Activated CD4-positive, CD25-positive, alpha-beta regulatory T cell treated with anti-CD3 and anti-CD28 coated beads, Interleukin-2, amount 50 U/mL, for 16 hours (primary cell): ENCODE results near the gene SMIM20.

ENCODE experiments used
- DNase-seq: peaks from one replicate; pipeline ENCODE4 v3.0.0-alpha.2; 2020; ENCODE audit warnings: low read depth, low spot score

SMIM20 gene

DNA sequence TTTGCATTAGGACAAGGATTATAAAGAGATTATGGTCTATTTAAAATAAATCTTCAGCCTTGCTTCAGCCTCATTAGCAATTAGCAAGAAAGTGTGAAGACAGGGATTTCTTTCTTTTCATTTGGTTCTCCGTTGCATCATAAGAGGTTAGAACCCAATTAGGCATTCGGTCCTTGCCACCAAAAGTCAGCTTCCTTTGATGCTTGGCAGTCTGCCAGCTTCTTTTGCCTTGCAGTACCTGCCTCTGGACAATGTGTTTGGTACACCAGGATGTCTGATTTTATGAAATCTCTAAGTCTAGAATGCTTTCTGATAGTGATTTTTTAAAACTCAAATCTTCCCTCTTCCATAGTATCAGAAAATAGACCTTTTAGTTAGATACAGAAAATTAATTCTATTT, 12.4 kb downstream of the SMIM20 start:
- no peak for DNase-seq

DNA sequence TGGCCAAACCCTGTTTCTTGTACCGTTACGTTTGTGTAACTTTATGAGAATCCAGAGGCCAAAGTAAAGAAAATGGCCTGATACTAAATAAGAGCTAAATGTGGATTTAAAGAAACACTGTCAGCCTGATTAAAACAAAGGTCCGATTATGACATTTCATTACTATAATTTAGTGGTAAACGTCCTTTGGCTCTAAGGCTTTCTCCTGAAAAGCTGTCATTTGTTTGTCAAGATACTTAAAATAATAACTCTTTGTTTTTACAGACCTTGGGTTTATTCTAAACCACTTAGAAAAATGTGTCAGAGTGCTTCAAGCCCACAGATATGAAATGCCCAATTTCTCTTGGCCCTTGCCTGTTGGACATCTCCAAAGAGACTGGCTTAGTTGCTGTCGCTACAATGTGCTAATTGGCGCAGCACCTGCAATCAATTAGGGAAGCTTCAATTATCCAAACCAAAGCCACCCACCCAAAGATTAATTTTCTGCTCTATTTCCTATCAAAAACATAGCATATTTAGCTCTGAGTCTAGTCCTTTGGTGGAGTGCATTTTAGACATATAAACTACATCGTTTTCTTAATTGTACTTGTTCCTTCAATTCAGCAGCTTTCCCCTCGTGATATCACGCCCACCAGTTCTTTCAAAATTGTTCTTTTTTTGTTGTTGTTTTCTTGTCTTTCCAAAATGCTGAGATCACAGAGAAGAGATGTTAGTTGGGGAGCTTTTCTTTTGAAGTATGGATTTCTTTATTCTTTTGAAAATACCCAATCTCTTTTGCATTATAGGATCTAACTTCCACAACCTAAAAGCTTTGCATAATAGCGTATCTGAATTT, 13.6 kb downstream of the SMIM20 start:
- DNase-seq: no peak

DNA sequence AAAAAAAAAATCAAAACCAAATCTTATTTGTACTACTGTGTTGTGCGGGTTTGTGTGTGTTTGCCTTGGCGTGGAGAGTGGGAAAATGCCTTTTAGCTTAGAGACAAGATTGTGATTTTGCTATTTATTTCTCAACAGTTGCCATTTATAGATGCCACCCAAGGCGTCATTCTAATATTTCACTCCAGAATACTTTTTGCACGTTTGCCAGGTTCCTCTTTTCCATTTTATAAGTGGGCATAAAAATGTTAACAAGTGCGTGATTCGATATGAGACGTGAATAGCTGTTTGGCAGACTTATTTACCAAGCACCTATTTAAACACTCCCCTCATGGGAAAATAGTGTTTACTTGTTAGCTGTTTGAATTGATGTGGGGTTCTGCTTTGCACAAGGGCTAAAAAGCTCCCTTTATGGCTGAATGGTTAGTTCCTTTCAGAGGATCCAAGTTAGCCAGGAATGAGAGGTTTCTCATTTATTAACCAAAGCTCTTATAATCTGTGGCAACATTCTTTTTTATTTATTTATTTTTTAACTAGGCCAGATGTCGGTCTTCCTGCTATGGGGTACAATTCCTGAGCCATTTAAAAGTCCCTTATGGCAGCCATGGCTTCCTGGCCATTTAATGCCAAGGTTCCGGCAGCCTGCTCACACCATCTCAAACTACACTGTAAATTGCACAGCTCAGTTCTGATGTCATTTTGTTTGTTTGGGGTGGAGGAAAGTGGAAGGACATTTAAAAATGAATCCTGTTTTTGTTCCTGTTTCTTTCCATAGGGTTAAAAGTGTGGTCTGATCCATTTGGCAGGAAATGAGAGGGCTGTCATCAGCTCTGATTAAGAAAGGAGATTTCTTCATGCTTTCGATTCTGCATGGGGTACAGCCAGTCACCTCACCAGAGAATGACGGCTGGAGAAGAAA, 14.6 kb downstream of the SMIM20 start:
- DNase-seq: no peak

DNA sequence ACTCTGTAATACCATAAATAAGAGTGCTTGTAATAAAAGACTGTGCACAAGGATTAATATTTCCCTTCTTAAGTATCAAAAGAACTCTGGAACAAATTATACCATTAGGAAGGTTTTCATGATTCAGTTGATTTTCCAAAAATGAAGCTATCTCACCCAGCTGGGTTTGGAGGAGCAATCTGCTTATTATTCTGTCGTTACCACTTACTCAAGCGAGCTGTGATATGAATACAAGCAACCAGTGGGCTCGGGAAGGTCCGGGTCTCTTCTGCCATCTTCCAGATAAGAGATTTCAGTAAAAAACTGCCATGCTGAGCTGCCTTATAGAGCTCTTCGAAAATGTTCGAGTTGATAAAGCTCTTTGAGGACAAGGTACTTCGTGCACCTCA, 15.3 kb downstream of the SMIM20 start:
- no peak for DNase-seq

DNA sequence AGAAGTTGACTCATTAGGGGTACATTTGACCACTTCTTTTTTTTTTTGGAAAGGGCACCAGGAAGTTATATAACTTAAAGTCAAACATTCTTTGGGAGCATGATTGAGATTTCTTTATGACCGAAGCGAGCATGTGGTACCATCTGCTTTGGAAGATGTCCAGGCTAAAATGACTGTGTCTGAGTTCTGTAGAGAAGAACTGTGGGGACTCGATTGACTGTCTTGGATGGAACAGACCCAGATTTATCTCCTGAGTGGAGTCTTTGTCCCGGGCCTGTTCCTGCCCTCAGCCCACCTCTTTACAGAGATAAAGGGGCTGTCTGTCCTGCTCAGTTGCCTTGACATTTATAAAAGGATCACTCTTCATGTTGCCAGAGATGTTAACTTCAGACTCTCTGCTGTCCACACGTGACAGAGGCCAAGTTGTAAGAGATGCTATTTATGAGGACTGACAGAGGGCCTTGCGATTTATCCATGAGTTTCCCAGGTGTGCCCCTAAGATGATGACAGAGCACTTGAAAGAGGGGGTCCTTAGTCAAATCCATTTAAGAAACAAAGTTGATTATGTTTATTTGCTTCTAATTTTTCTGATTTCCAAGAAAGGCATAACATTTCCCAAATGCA, 16.8 kb downstream of the SMIM20 start:
- no peak for DNase-seq

DNA sequence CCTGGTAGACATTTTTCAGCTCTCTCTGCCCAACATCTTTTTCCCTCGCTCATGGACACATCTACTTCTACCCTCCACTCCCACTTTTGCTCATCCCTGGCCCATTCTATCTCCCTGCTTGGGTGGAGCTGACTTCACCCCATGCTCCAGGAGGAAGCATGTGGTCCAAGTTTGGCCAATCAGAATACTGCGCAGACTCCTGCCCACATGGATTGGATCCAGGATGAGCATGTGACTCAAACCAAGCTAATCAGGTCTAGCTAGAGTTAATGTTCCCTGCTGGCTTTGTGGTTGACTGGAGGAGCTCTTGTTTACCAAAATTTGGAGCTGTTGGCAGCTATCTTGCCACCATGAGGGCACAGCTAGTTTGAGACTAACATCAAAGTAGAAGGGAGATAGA, 22.7 kb downstream of the SMIM20 start:
- DNase-seq: no peak

DNA sequence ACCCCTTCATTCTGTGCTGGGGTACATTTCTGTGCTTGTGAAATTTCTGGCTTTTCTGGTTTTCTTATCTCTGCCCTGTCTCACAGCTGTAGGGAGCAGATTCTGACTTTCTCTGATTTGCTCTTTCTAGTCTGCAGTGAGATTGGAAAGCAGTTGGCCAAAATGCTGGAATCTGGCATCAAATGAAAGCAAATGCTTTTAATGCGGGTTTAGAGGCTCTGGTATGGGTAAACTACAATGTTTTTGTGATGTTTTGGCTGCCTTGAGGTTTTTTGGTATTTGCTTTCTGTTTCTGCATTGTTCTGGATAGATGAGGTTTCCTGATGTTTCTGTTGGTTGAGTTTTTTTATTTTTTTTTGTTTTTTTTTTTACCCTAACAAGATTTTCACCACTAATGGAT, 23.8 kb downstream of the SMIM20 start:
- no peak for DNase-seq

DNA sequence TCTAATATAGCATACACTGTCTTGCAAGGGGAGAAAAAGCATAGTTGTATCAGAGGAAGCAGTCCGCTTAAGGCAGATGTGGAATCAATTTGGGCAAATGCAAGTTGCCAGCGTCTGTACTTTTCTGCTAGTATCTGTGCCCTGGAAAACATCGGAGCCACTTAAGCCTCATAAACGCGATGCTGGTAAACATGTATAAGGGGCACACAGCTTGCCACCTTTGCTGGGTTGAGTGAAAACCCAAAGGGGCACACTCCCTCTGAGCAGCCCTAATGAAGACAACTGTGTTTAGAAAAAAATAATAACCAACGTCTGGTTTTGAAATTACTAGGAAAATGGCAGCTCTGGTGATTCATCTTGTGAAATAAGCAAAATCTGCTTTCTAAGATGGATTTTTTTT, 24.3 kb downstream of the SMIM20 start:
- DNase-seq: no peak

DNA sequence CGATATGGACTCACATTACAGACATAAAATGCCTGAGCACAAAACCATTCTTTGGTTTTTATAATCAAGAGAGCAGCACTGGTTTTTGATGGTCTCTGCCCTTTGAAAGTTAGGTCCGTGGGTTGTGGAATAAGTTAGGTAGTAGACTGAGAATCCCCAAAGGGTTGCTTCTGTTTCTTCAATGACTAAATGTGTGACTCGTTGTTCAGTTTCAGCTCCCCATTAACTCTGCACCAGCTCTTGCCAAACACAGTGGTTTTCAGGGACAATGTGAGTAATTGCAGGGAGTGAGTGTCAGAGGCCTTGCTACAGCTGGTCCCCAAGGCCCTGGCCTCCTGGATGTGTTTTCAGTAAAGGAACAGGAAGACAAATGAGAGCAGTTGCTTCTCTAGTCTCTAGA, 24.8 kb downstream of the SMIM20 start:
- DNase-seq: no peak

DNA sequence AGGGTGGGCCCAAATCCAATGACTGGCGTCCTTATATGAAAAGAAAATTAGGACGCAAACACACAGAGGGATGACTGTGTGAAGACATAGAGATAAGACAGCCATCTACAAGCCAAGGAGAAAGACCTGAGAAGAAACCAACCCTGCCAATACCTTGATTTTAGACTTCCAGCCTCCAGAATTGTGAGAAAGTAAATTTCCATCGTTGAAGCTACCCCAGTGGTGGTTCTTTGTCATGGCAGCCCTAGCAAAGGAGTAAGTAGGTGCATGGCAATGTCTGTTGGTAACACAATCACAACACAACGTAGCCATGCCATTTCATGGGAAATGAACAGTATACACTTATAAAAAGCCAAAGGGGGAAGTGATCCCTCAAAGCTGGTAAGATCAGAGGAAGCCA, 25.3 kb downstream of the SMIM20 start:
- DNase-seq: no peak

DNA sequence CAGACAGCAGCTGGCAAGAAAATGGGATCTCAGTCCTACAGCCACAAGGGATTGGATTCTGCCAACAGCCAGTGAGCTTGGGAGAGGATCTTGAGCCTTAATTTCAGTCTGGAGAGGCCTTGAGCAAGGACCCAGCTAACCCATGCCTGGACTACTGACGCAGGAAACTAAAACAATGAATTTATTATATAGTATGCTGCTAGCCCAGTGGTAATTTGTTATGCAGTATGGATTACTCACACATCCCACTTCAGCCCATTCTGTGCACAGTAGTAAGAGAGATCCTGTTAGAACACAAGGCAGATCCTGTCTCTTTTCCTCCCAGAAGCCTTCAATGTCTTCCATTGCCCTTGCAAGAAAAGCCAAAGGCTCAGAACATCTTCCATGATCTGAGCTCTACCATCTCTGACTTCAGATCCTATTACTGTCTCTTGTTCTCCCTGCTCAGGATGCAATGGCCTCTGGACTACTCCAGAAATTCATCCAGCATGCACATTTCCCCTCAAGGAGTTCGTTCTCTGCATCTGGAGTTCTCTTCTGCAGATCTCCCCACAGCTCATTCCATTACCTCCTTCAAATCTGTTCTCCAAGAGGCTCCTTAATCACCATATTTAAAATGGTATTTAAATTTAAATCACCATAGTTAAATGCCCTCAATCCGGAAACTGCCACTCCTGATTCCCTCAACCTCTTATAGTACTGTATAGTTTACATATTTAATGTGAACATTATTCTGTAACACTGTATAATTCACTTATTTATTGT, 27.6 kb downstream of the SMIM20 start:
- no peak for DNase-seq

DNA sequence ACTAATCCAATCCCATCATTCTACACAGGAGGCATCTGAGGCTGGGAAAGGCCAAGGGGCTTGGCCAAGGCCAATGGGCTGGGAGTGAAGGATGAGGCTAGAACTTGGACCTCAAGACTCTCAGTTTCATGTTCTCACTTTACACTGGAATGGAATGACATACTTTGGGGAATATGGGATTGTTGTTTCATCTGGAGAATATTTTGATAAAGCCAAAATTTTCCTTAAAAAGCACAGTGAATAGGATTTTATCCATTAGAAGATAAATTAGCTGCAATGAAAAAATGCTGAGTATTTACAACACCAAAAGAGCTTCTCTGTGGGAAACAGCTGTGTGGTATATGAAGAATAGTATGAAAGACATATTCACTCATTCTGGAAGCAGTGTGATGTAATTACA, 29.3 kb downstream of the SMIM20 start:
- DNase-seq: no peak

DNA sequence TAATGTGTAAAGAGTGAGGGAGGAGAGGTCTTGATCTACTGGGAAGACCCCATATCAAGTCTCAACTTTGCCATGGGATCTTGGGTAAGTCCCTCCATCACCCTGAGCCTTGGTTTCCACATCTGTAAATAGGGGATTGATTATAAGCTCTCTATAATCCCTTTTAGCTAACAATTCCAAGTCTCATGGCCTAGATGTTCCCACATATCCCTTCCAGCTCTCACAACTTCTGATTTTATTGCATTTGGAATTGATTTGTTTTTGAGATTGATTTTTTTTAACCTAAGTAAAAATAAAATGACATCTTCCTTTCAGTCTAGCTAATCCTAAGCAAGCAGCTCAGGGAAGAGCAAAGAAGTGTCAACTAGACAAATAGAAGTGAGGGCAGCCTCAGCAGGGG, 29.8 kb downstream of the SMIM20 start:
- no peak for DNase-seq

DNA sequence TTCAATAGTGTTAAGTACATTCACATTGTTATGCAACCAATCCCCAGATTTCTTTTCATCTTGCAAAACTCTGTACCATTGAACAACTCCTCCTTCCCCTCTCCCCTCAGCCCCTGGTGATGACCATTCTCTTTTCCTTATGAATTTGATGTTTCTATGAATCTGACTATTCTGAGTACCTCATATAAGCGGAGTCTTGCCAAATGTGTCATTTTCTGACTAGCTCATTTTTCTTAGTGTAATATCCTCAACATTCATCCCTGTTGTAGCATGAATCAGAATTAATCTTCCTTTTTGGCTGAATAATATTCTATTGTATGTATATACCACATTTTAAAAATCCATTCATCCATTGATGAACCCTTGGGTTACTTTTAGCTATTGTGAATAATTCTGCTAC, 34.0 kb downstream of the SMIM20 start:
- no peak for DNase-seq

DNA sequence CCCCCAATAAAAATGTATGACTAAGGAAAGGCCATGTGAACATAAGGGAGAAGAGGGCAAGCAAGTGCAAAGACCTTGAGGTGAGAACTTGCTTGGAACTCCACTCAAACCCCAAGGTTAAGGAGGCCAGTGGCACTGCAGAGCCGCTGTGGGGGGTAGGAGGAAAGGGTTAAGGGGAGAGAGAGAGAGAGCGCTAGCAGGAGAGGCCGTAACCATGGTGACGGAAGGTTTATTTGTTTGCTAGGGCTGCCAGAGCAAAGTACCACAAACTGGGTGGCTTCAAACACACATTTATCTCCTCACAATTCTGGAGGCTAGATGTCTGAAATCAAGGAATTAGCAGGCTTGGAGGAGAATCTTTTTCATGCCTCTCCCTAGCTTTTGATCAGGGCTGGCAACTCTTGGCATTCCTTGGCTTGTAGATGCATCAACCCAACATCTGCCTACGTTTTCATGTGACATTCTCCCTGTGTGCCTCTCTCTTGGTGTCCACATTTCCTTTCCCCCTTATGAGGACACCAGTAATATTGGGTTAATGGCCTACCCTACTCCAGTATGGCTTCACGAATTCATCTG, 35.2 kb downstream of the SMIM20 start:
- DNase-seq: no peak

DNA sequence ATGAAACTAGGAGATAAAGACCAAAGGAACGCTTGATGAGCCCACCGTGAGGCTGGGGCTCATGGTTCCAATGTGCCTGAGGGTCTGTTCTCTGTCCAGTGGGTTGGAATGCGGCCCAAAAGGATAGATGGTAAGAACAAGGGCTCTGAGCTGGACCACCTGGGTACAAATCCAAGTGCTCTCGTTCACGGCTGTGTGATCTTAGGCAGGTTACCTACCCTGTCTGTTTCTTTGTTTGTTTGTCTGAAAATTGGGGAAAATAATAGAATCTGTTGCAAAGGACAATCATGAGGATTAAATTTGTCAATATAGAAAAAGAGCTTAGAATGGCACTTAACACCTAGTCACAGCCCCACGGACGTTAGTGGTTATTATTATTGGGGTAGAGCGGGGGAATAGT, 36.0 kb downstream of the SMIM20 start:
- no peak for DNase-seq

DNA sequence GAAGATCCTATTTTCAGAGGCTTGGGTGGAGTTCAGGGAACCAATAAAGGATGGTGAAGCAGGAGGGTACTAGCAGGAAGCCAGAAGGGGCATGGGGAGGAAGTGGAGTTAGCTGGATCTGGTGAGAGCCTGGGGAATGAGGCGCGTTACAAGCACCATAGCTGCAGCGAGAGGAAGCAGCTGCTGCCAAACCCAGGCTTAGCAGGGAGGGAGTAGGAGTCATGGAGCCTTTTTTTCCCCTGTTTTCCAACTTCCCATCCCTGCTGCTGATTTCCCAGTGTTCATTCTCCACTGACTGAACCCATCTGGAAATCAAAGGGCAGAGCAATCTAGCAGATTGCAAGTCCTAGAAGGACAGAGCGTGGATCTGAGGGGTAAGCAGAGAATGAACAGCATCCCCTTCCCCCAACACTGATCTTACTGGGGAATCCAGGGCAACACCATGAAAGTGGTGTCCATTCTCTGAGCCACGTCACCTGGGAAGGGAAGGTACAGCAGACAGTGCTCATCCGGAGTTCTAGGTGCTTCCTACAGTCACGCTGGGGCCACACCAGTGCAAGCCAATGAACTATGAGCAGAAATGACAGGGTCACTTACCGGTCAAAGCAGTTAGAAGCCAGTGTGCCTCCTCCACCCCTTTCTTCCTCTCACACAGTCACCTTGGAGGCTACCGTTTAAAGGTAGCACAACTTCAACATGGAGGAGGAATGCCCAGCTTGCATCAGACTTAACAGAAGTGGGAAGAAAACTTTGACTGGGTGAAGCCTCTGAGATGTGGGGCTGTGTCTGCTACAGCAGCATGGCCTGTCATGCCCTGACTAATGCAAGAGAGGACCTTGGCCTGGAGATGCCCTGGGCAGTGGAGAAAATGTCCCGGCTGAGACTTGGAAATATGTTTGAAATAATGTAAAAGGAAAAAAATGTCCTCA, 36.7 kb downstream of the SMIM20 start:
- DNase-seq: no peak

DNA sequence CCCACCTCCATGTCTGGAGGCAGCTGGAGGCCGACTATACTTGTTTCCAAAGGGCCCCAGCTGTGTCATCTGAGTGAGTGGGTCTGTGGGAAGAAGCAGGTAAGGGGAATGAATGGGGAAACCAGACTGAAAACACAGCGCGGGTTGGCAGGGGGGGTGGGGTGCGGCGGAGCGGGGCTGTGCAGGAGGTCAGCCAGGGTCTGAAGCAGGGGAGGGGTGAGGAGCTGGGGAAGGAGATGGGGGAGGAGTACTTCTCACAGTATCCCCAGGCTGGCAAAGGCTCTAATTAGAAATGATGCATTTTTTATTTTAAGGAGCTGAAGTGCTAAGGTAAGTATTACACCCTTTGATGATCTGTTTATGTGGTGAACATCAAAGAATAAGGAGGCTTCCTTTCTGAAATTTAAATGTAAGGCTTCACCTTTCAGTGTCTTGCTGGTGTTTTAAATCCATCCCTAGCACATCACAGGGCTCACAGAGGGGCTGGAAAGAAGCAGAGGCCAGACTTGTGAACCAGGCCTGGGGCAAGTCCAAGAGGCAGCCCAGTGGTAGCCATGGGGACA, 37.5 kb downstream of the SMIM20 start:
- no peak for DNase-seq

DNA sequence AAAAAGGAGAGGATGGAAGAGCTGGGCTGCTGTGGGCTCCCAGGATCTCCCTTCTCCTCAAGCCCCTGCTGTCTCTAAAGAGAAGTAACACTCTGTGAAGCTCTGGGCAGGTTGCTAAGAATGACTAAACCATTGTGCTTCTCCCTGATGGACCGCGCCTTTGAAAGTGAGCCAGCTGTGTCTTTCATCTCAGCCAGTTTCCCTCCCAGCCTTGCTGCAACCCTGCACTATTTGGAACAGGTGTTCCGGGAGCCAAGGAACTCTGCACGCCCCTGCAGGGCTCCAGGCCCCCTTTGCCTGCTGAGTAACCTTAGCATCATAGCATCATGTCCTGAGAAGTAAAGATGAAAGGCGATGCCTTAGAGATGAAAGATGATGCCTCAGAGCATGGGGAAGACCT, 39.7 kb downstream of the SMIM20 start:
- DNase-seq: no peak
